Nephron (organoid): ENCODE measurements around the gene MRPL45.

Experiments
- H3K27ac Mint-ChIP-seq, 3 experiments: 2 replicates each; pipeline ENCODE4 v1.8.0; 2020; ENCODE audit warnings: mixed read lengths in 3 of 3, mild to moderate bottlenecking in 2 of 3, moderate library complexity in 1 of 3
- H3K27me3 Mint-ChIP-seq: 2 replicates; pipeline ENCODE4 v1.8.0; 2021; ENCODE audit warnings: low read depth, mild to moderate bottlenecking, moderate library complexity, mixed read lengths
- H3K36me3 Mint-ChIP-seq: 2 replicates; pipeline ENCODE4 v1.8.0; 2020; ENCODE audit warnings: low read depth, mixed read lengths
- H3K4me1 Mint-ChIP-seq: 2 replicates; pipeline ENCODE4 v1.8.0; 2020; ENCODE audit warnings: mixed read lengths
- H3K4me3 Mint-ChIP-seq, 3 experiments: 2 replicates each; pipeline ENCODE4 v1.8.0; 2020; ENCODE audit warnings: mild to moderate bottlenecking in 3 of 3, mixed read lengths in 3 of 3, moderate library complexity in 2 of 3
- H3K9me3 Mint-ChIP-seq: 2 replicates; pipeline ENCODE4 v1.8.0; 2020; ENCODE audit warnings: mixed read lengths
- TF ChIP-seq, protein P1 (sequence below), 3 experiments: fragments of 200-600 bp; sonication (generic); IDR thresholded peaks; one replicate each; pipeline ENCODE4 v1.5.0; 2021; ENCODE audit warnings: antibody characterized with exemption in 3 of 3; ENCODE audit not compliant: unreplicated experiment in 3 of 3

The MRPL45 gene

DNA sequence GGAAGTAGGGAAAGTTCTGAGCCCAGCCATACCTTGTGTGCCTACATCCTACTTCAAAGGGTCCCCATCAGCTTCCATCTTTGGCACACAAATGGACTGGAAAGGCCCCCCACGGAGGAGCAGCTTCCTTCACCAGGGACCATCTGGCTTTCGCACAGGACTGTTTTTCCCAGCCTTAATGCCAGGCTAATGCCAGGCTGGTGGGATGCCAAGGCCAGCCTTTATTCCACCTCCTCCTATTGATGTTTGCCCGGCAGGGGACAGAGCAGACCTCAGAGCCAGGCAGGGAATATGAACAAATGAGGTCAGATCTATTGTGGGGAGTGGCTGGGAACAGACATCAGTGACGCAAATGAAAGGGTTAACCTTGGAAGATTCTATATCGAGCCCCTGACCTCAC lies 41.1 kb downstream of the MRPL45 start:
- Mint-ChIP-seq H3K36me3 (no peaks in the 10 kb centered on the region), H3K9me3 (no peaks in the 10 kb centered on the region), H3K27me3 (peaks cover 29% of the 10 kb centered on the region), H3K4me1 (no peaks in the 10 kb centered on the region), H3K27ac (no peak overlapping the region), H3K4me3 (no peak overlapping the region)
- TF ChIP-seq, protein P1, sequence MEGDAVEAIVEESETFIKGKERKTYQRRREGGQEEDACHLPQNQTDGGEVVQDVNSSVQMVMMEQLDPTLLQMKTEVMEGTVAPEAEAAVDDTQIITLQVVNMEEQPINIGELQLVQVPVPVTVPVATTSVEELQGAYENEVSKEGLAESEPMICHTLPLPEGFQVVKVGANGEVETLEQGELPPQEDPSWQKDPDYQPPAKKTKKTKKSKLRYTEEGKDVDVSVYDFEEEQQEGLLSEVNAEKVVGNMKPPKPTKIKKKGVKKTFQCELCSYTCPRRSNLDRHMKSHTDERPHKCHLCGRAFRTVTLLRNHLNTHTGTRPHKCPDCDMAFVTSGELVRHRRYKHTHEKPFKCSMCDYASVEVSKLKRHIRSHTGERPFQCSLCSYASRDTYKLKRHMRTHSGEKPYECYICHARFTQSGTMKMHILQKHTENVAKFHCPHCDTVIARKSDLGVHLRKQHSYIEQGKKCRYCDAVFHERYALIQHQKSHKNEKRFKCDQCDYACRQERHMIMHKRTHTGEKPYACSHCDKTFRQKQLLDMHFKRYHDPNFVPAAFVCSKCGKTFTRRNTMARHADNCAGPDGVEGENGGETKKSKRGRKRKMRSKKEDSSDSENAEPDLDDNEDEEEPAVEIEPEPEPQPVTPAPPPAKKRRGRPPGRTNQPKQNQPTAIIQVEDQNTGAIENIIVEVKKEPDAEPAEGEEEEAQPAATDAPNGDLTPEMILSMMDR (IDR thresholded peaks at IDR 0.05; ENCODE audit: unreplicated experiment in 3 of 3) = no peak

DNA sequence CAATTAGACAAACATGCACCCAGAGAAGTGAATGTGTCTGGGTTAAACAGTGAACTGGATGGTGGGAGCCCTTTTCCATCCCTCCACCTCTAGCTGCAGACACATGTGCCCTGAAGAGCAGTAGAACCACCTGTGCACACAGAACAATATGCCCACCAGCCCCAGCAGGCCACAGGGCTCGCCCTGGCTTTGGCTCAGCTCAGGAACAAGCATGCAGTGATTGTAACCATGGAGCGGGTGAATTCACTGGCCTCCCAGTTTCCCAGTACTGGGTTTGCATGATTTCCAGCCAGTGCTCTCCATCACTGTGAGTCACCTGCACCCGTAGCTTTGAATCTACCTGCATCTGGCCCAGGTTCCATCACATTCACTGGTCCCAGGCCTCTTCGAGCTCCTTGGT lies 41.6 kb downstream of the MRPL45 start:
- Mint-ChIP-seq H3K4me3 (no peak overlapping the region), H3K4me1 (no peaks in the 10 kb centered on the region), H3K9me3 (no peaks in the 10 kb centered on the region), H3K27ac (no peak overlapping the region), H3K36me3 (no peaks in the 10 kb centered on the region), H3K27me3 (peaks cover 29% of the 10 kb centered on the region)
- TF ChIP-seq, protein P1 (IDR thresholded peaks at IDR 0.05; ENCODE audit: unreplicated experiment in 3 of 3) = no peak

DNA sequence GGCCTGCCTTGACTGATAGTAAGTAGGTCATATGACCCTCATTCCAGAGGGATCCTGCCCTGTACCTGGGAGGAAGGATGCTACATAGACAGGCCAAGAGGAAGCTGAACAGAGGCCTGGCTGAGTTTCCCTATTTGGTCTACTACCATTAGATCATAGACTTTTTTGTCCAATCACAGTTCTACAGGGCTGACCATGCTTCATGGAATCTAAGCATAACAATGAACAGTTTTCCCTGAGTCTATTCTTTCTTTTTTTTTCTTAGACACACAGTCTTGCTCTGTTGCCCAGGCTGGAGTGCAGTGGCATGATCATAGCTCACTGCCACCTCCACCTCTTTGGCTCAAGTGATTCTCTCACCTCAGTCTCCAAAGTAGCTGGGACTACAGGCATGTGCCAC lies 42.9 kb downstream of the MRPL45 start:
- Mint-ChIP-seq H3K36me3 (no peaks in the 10 kb centered on the region), H3K9me3 (no peaks in the 10 kb centered on the region), H3K27ac (no peak overlapping the region), H3K4me3 (no peak overlapping the region), H3K27me3 (peaks cover 23% of the 10 kb centered on the region), H3K4me1 (no peaks in the 10 kb centered on the region)
- TF ChIP-seq, protein P1 (IDR thresholded peaks at IDR 0.05; ENCODE audit: unreplicated experiment in 3 of 3) = no peak

DNA sequence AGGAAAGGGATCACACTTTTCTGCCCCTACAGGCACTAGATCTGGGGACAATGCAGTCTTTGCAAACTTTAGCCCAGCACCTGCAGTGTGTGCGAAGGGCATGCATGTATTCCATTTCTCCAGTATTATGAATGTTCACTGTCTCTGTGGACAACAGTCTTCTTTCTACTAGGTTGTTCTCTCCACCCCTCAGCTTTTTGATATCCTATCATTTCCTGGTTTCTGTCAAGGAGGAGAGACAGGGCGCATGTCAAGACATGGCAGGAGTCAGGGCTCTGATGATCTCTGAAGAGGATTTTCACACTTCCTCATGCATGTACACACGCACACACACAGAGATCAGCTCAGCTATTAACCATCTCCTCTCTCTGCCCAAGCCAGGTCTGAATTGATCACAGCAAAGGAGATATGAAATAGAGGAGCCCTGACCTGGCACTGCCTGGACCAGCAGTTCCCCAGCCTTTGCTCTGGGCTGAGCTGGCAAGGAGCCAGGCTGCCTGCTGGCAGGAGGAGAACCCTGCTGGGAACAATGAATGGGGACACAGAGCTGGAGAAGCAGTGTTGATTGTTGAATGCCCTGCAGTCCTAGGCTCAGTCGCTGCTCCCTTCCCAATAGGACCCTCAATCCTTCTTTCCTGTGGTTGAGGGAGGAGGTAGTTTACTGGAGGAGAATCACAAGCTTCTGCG lies 44.2 kb downstream of the MRPL45 start:
- Mint-ChIP-seq H3K27ac (no peak overlapping the region), H3K9me3 (no peaks in the 10 kb centered on the region), H3K36me3 (no peaks in the 10 kb centered on the region), H3K4me1 (no peaks in the 10 kb centered on the region), H3K4me3 (no peak overlapping the region), H3K27me3 (peaks cover 17% of the 10 kb centered on the region)
- TF ChIP-seq, protein P1 (IDR thresholded peaks at IDR 0.05; ENCODE audit: unreplicated experiment in 3 of 3) = no peak

DNA sequence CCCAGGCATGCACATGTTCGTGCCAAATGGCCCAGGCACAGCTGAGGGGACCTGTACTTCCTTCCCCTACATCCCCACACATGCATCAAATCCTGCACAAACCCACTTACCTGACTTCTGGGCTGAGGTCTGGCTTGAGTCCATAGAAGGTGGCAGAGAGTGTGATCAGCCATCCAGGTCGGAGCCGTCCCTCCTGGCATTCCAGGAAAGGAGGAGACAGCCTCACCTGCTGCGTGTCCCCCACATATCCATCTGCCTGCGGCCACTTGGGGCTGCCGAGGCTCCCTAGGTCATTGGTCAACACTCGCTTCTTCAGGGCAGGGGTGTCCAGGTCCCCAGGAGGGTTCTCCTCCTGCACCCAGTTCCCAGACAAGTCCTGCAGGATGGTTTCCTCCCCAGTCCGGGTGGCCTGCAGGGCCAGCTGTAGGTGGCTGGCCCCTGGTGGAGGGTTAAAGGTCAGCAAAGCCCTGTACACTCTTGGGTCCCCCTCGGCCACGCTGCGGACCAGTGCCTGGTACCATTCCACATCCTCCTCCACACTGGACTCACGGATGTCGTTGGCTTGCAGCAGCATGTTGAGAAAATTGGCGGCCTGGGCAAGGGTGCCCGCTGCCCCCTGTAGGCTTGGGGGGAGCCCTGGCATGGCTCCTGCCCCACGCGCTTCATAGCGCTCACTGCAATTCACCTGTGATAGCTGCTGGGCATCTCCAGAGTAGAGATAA lies 46.1 kb downstream of the MRPL45 start:
- Mint-ChIP-seq H3K27me3 (peaks cover 8% of the 10 kb centered on the region), H3K4me1 (no peaks in the 10 kb centered on the region), H3K4me3 (no peak overlapping the region), H3K9me3 (no peaks in the 10 kb centered on the region), H3K36me3 (no peaks in the 10 kb centered on the region), H3K27ac (no peak overlapping the region)
- TF ChIP-seq, protein P1 (IDR thresholded peaks at IDR 0.05; ENCODE audit: unreplicated experiment in 3 of 3) = no peak
